C4-2B (cell line): ENCODE results near the gene CTNNBIP1.

Source experiments
- CTCF ChIP-seq: fragments of 450-650 bp; conservative IDR thresholded peaks from 2 replicates; pipeline ENCODE4 v1.5.1; 2017; ENCODE audit warnings: mild to moderate bottlenecking
- ZFX ChIP-seq: fragments of 450-650 bp; IDR thresholded peaks from 2 replicates; pipeline ENCODE4 v1.6.1; 2017

GRCh38 chr1:9842073-9842711, 67.9 kb downstream of the CTNNBIP1 start:
- TF ChIP-seq CTCF (no peak), ZFX (no peak)
